Neural progenitor cell (in vitro differentiated cells): ENCODE data around the gene RBMXL3.

Experiments
- CTCF ChIP-seq: fragments of 200-600 bp; sonication (generic); IDR thresholded peaks from 2 replicates; pipeline ENCODE4 v1.5.1; 2017; ENCODE audit warnings: antibody characterized with exemption, mild to moderate bottlenecking
- EZH2 ChIP-seq: fragments of 200-600 bp; sonication (generic); IDR thresholded peaks from 2 replicates; pipeline ENCODE4 v1.6.1; 2017; ENCODE audit warnings: antibody characterized with exemption, mild to moderate bottlenecking, moderate library complexity
- EZH2phosphoT487 ChIP-seq: fragments of 200-600 bp; sonication (generic); IDR thresholded peaks from 2 replicates; pipeline ENCODE4 v1.6.1; 2017; ENCODE audit warnings: antibody characterized with exemption

GRCh38 chrX:115147220-115147619 is 42.0 kb upstream of the RBMXL3 start:
- TF ChIP-seq CTCF (peak; percentile 70), EZH2phosphoT487 (no peak), EZH2 (no peak)
